Thyroid gland (tissue), 4 donors: ENCODE results near the gene DIAPH1.

Experiments
- POLR2A ChIP-seq, 2 donors: fragments of 450-650 bp; IDR thresholded peaks; one replicate each; pipeline ENCODE4 v1.6.1; 2017; ENCODE audit warnings: antibody characterized with exemption in 2 of 2, mild to moderate bottlenecking in 2 of 2, moderate library complexity in 1 of 2
- TF ChIP-seq, protein P1 (sequence below), 6 experiments: fragments of 200-600 bp in 3 of 6; fragments of 450-650 bp in 3 of 6; sonication (generic) in 3 of 6; IDR thresholded peaks; one replicate each; pipeline ENCODE4 v1.5.1; 2016 to 2019; ENCODE audit warnings: antibody characterized with exemption in 6 of 6, mild to moderate bottlenecking in 2 of 6, inconsistent platforms in 1 of 6, moderate library complexity in 1 of 6

GRCh38 chr5:141529873-141530272 is 88.9 kb downstream of the DIAPH1 start:
- no peak for TF ChIP-seq POLR2A (IDR thresholded peaks at IDR 0.05)
- TF ChIP-seq, protein P1, sequence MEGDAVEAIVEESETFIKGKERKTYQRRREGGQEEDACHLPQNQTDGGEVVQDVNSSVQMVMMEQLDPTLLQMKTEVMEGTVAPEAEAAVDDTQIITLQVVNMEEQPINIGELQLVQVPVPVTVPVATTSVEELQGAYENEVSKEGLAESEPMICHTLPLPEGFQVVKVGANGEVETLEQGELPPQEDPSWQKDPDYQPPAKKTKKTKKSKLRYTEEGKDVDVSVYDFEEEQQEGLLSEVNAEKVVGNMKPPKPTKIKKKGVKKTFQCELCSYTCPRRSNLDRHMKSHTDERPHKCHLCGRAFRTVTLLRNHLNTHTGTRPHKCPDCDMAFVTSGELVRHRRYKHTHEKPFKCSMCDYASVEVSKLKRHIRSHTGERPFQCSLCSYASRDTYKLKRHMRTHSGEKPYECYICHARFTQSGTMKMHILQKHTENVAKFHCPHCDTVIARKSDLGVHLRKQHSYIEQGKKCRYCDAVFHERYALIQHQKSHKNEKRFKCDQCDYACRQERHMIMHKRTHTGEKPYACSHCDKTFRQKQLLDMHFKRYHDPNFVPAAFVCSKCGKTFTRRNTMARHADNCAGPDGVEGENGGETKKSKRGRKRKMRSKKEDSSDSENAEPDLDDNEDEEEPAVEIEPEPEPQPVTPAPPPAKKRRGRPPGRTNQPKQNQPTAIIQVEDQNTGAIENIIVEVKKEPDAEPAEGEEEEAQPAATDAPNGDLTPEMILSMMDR (IDR thresholded peaks at IDR 0.05): no peak
